ENCODE measurements around the gene PIK3C2G.
"Not testable (repeated sequence)": the region's sequence is repeated elsewhere in the genome, so short reads cannot be mapped to it uniquely, and the experiment has no call there.

The PIK3C2G gene

GRCh38 chr12:18652596-18652995, 391.3 kb downstream of the PIK3C2G start:
- no peak for DNase-seq

- DNase-seq = no peak
Observed at GRCh38 chr12:18653465-18653864, 392.1 kb downstream of the PIK3C2G start.

- no peak for DNase-seq
Observed at GRCh38 chr12:18655351-18655750, 394.0 kb downstream of the PIK3C2G start.

- no peak for DNase-seq
Observed at GRCh38 chr12:18658179-18658578, 396.9 kb downstream of the PIK3C2G start.

GRCh38 chr12:18658829-18659228, 397.5 kb downstream of the PIK3C2G start:
- no peak for DNase-seq

GRCh38 chr12:18676141-18676540, 414.8 kb downstream of the PIK3C2G start:
- DNase-seq = no peak

- DNase-seq = no peak
Observed at GRCh38 chr12:18676996-18677588, 415.8 kb downstream of the PIK3C2G start.

GRCh38 chr12:18681818-18682217, 420.5 kb downstream of the PIK3C2G start:
- DNase-seq = no peak

- no peak for DNase-seq
Observed at GRCh38 chr12:18683327-18684013, 422.2 kb downstream of the PIK3C2G start.

- no peak for DNase-seq
Observed at GRCh38 chr12:18684430-18684829, 423.1 kb downstream of the PIK3C2G start.

- no peak for DNase-seq
Observed at GRCh38 chr12:18689771-18690170, 428.5 kb downstream of the PIK3C2G start.

GRCh38 chr12:18690653-18691052, 429.3 kb downstream of the PIK3C2G start:
- DNase-seq = no peak

GRCh38 chr12:18693986-18694385, 432.7 kb downstream of the PIK3C2G start:
- DNase-seq = not testable (repeated sequence)

- no peak for DNase-seq
Observed at GRCh38 chr12:18696971-18697602, 435.8 kb downstream of the PIK3C2G start.

Measured in CD4-positive, alpha-beta T cell treated with Interleukin-17A for 1 hour (primary cell).